Activated CD8-positive, alpha-beta T cell treated with anti-CD3 and anti-CD28 coated beads, Interleukin-2, amount 10 ng/mL, durations not matched to agents 7 days and 5 days (primary cell): ENCODE data around the gene KLHL3. TPM values are rescaled to one million over a fixed set of nuclear protein-coding genes. Genes with fewer than 3 reads are reported as not detected.
"Not testable (repeated sequence)": the region's sequence is repeated elsewhere in the genome, so short reads cannot be mapped to it uniquely, and the experiment has no call there.

ENCODE experiments used
- ATAC-seq: fragments of 150-1000 bp; cut with Tn5 transposase; one replicate; pipeline ENCODE4 v1.10.0; 2021; ENCODE audit warnings: moderate library complexity
- CTCF ChIA-PET: fragments of 350-600 bp; sonication (Branson Sonifier 250); formaldehyde crosslinking; loops from one replicate; lab custom pipeline; 2021; ENCODE audit warnings: antibody characterized with exemption; lab: Charles Lee
- POLR2A ChIA-PET: fragments of 350-600 bp; sonication (Branson Sonifier 250); formaldehyde crosslinking; loops from one replicate; lab custom pipeline; 2021; ENCODE audit warnings: antibody characterized with exemption; lab: Charles Lee
- DNase-seq: peaks from one replicate; pipeline ENCODE4 v3.0.0-alpha.2; 2020
- H3K27ac Mint-ChIP-seq: one replicate; pipeline ENCODE4 v1.8.0; 2021; ENCODE audit warnings: mild to moderate bottlenecking, mixed read lengths
- H3K27me3 Mint-ChIP-seq: one replicate; pipeline ENCODE4 v1.8.0; 2021; ENCODE audit warnings: low read depth, mixed read lengths
- H3K36me3 Mint-ChIP-seq: one replicate; pipeline ENCODE4 v1.8.0; 2021; ENCODE audit warnings: low read depth, mixed read lengths
- H3K4me1 Mint-ChIP-seq: one replicate; pipeline ENCODE4 v1.8.0; 2021; ENCODE audit warnings: low read depth, mixed read lengths
- H3K4me3 Mint-ChIP-seq: one replicate; pipeline ENCODE4 v1.8.0; 2021; ENCODE audit warnings: mild to moderate bottlenecking, mixed read lengths
- H3K9me3 Mint-ChIP-seq: one replicate; pipeline ENCODE4 v1.8.0; 2022; ENCODE audit warnings: mixed read lengths; ENCODE audit not compliant: insufficient read depth
- total RNA-seq, 2 experiments: library from RNA; stranded (reverse); gene quantifications; one replicate each; pipeline ENCODE4 v1.2.3, GENCODE V29; 2021

Gene KLHL3, protein sequence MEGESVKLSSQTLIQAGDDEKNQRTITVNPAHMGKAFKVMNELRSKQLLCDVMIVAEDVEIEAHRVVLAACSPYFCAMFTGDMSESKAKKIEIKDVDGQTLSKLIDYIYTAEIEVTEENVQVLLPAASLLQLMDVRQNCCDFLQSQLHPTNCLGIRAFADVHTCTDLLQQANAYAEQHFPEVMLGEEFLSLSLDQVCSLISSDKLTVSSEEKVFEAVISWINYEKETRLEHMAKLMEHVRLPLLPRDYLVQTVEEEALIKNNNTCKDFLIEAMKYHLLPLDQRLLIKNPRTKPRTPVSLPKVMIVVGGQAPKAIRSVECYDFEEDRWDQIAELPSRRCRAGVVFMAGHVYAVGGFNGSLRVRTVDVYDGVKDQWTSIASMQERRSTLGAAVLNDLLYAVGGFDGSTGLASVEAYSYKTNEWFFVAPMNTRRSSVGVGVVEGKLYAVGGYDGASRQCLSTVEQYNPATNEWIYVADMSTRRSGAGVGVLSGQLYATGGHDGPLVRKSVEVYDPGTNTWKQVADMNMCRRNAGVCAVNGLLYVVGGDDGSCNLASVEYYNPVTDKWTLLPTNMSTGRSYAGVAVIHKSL
- 10 to 100 TPM; 13.7 to 15.2 TPM for total RNA-seq

- Mint-ChIP-seq H3K9me3 (no peaks in the 10 kb centered on the region), H3K27ac (no peak within 1 kb of the TSS), H3K4me1 (peaks cover 26% of the 10 kb centered on the region), H3K27me3 (no peaks in the 10 kb centered on the region), H3K36me3 (peaks cover 21% of the 10 kb centered on the region), H3K4me3 (no peak within 1 kb of the TSS)
- peak; percentile 54 for DNase-seq
- ChIA-PET POLR2A (interaction anchor here (0.5 to 3.3 kb wide), 5 partner anchors 18 to 75 kb away, joined by 3 to 28 read pairs (median 7); partner anchors contain the start of gene HNRNPA0), CTCF (interaction anchor here (0.9 to 15.7 kb wide), 14 partner anchors 9 to 616 kb away, joined by 3 to 569 read pairs (median 6); partner anchors contain the start of gene HNRNPA0)
- peak; percentile 48 for ATAC-seq
Observed at GRCh38 chr5:137735555-137736284, at the start of gene KLHL3. Gene KLHL3 (minus strand): TSS chr5:137736089. CDS start chr5:137735646, 443 bp downstream.

DNA sequence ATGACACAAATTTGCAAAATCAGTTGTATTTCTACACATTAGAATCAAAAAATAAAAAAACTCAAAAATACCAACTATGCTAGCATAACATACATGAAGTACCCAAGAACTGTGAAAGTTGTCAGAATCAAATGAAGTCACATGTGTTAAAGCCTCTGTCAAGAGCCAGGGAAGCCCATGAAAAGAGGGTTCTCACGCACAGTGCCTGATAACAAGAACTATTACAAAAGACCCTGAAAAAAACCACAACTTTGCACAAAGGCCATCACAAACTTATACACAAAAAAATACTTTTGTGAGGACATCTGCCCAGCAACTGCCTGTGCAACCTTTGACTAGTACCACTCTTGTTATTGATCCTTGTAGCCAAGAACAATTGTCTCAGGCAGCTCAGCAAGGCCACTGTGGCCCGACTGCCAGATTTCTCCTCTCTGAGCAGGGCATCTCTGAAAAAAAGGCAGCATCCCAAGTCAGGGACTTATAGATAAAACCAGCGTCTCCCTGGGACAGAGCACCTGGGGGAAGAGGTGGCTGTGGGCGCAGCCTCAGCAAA, 47.2 kb upstream of the KLHL3 start:
- Mint-ChIP-seq H3K36me3 (no peaks in the 10 kb centered on the region), H3K4me3 (no peak overlapping the region), H3K4me1 (no peaks in the 10 kb centered on the region), H3K27me3 (peaks cover 11% of the 10 kb centered on the region), H3K9me3 (no peaks in the 10 kb centered on the region), H3K27ac (no peak overlapping the region)
- POLR2A ChIA-PET, result no interaction called here
- no peak for ATAC-seq
- CTCF ChIA-PET, result no interaction called here
- DNase-seq, result no peak

DNA sequence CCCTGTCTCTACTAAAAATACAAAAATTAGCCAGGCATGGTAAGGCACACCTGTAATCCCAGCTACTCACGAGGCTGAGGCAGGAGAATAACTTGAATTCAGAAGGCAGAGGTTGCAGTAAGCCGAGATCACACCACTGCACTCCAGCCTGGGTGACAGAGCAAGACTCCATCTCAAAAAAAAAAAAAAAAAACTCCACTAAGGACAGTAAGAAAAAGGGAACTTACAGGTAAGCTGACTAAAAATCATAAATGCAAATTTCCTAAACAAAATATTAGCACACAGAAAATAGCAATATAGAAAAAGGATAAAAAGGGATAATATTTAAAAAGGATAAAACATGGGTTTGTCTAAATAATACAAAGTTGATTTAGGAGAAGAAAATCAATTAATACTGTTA, 46.2 kb upstream of the KLHL3 start:
- no peaks in the 10 kb centered on the region for H3K9me3 Mint-ChIP-seq
- ATAC-seq, result no peak
- H3K27ac Mint-ChIP-seq, result no peak overlapping the region
- no peaks in the 10 kb centered on the region for H3K4me1 Mint-ChIP-seq
- DNase-seq, result no peak
- ChIA-PET POLR2A (interaction anchor here (0.7 kb wide), 1 partner anchor 64 kb away, joined by 3 read pairs; no protein-coding TSS in a partner anchor), CTCF (interaction anchor here (4.8 kb wide), 1 partner anchor 287 kb away, joined by 48 read pairs; no protein-coding TSS in a partner anchor)
- no peaks in the 10 kb centered on the region for H3K36me3 Mint-ChIP-seq
- H3K4me3 Mint-ChIP-seq, result no peak overlapping the region
- H3K27me3 Mint-ChIP-seq, result peaks cover 9% of the 10 kb centered on the region

GRCh38 chr5:137778772-137779564, 43.1 kb upstream of the KLHL3 start:
- H3K27me3 Mint-ChIP-seq, result no peaks in the 10 kb centered on the region
- no peaks in the 10 kb centered on the region for H3K4me1 Mint-ChIP-seq
- H3K9me3 Mint-ChIP-seq, result no peaks in the 10 kb centered on the region
- H3K36me3 Mint-ChIP-seq, result no peaks in the 10 kb centered on the region
- ChIA-PET CTCF (interaction anchor here (0.6 to 4.8 kb wide), 52 partner anchors 9 to 575 kb away, joined by 3 to 48 read pairs (median 5); partner anchors contain the start of genes HNRNPA0 and PKD2L2), POLR2A (no interaction called here)
- no peak for ATAC-seq
- H3K27ac Mint-ChIP-seq, result no peak overlapping the region
- no peak for DNase-seq
- H3K4me3 Mint-ChIP-seq, result no peak overlapping the region

- H3K4me1 Mint-ChIP-seq, POLR2A ChIA-PET, H3K4me3 Mint-ChIP-seq, CTCF ChIA-PET, ATAC-seq, H3K27me3 Mint-ChIP-seq, H3K36me3 Mint-ChIP-seq, DNase-seq, H3K27ac Mint-ChIP-seq: not testable (repeated sequence)
- H3K9me3 Mint-ChIP-seq, result peaks cover 23% of the 10 kb centered on the region
Observed at GRCh38 chr5:137767937-137768336, 32.0 kb upstream of the KLHL3 start.

DNA sequence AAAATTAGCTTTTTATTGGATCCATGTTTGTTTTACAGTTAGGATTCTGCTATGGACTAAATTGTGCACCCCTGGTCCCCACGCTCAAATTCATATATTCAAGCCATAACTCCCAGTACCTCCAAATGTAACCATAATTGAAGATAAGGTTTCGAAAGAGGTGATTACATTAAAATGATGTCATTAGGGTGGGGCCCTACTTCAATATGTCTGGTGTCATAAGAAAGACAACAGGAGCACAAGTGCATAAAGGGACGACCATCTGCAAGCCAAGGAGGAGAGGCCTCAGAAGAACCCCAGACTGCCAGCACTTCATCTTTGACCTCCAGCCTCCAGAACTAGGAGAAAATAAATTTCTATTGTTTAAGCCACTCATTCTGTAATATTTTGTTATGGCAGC, 25.7 kb upstream of the KLHL3 start:
- Mint-ChIP-seq H3K9me3 (peaks cover 6% of the 10 kb centered on the region), H3K27ac (no peak overlapping the region), H3K27me3 (peaks cover 2% of the 10 kb centered on the region), H3K4me1 (no peaks in the 10 kb centered on the region), H3K4me3 (no peak overlapping the region), H3K36me3 (no peaks in the 10 kb centered on the region)
- ATAC-seq, result no peak
- ChIA-PET CTCF (interaction anchor here (1.9 kb wide), 1 partner anchor 17 kb away, joined by 6 read pairs; no protein-coding TSS in a partner anchor), POLR2A (no interaction called here)
- no peak for DNase-seq

DNA sequence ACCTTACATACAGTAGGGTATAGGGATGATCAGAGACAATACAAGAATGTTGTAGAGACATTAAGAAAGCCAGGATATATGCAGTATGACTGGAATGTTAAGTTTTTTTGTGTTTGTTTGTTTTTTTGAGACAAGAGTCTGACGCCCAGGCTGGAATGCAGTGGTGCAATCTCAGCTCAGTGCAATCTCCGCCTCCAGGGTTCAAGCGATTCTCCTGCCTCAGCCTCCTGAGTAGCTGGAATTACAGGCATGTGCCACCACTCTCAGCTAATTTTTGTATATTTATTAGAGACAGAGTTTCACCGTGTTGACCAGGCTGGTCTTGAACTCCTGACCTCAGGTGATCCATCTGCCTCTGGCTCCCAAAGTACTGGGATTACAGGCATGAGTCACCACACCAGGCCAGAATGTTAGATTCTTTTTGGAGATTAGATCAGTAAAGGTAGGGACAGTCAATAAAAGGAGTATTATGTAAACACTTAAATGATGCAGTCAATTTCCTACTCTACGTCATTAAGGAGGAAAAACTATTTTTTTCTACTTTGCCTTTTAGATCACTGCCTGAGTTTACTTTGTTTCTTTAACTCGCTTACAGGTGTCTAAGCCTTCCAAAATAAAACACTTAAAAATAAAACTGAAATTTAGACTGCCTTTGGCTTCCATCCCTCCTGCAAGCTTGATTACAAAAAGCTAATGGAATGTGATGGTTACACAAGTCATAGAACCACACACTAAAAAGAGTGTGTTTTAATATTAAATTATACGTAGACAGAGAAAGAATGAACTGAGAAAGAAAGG, 25.0 kb upstream of the KLHL3 start:
- peaks cover 8% of the 10 kb centered on the region for H3K9me3 Mint-ChIP-seq
- H3K27ac Mint-ChIP-seq, result no peak overlapping the region
- ChIA-PET CTCF (interaction anchor here (0.6 to 2.0 kb wide), 3 partner anchors 18 to 378 kb away, joined by 3 to 6 read pairs (median 5); partner anchors contain the start of gene NME5), POLR2A (no interaction called here)
- no peaks in the 10 kb centered on the region for H3K36me3 Mint-ChIP-seq
- no peak for DNase-seq
- H3K4me3 Mint-ChIP-seq, result no peak overlapping the region
- H3K27me3 Mint-ChIP-seq, result peaks cover 5% of the 10 kb centered on the region
- ATAC-seq, result no peak
- H3K4me1 Mint-ChIP-seq, result no peaks in the 10 kb centered on the region

DNA sequence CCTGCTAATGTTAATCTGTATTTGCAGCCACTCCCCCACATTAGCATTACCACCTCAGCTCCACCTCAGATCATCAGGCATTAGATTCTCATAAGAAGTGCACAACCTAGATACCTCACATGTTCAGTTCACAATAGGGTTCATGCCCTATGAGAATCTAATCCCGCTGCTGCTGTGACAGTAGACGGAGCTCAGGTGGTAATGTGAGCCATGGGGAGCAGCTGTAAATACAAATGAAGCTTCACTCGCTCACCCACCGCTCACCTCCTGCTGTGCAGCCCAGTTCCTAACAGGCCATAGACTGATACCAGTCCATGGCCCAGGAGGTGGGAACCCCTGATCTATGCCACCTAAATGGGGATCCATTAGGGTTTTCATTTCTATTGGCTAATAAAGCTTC, 24.4 kb upstream of the KLHL3 start:
- Mint-ChIP-seq H3K9me3 (peaks cover 8% of the 10 kb centered on the region), H3K4me3 (no peak overlapping the region), H3K36me3 (no peaks in the 10 kb centered on the region), H3K4me1 (peaks cover 1% of the 10 kb centered on the region), H3K27me3 (peaks cover 3% of the 10 kb centered on the region), H3K27ac (no peak overlapping the region)
- ATAC-seq, result no peak
- no peak for DNase-seq
- ChIA-PET POLR2A (no interaction called here), CTCF (interaction anchor here (0.6 to 2.0 kb wide), 7 partner anchors 19 to 593 kb away, joined by 3 to 6 read pairs (median 4); partner anchors contain the start of gene NME5)

- POLR2A ChIA-PET, result no interaction called here
- Mint-ChIP-seq H3K27me3 (peaks cover 3% of the 10 kb centered on the region), H3K4me1 (peaks cover 7% of the 10 kb centered on the region), H3K36me3 (peaks cover 1% of the 10 kb centered on the region), H3K9me3 (peaks cover 8% of the 10 kb centered on the region), H3K4me3 (no peak overlapping the region), H3K27ac (no peak overlapping the region)
- ATAC-seq (no peak), DNase-seq (no peak)
- CTCF ChIA-PET, result interaction anchor here (1.7 kb wide), 1 partner anchor 311 kb away, joined by 4 read pairs; no protein-coding TSS in a partner anchor
Observed at GRCh38 chr5:137758715-137759306, 22.9 kb upstream of the KLHL3 start.

DNA sequence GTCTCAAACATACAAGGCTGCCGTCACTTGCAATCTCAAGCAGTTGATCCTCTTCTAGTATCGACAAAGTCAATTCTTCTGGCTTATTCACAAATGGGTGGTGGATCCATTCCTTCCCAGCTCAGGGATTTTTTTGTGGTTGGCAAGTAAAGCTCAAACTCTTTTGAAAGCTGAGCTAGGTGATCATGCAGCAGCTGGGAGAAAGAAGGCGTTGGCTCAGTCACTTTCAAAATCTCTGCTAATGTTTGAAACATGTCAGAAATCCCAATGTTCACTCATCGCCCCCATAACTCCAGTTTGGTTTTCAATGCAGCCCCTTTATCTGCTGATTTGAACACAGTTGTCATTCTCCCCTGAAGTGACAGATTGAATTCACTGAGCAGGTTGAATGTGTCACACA, 22.2 kb upstream of the KLHL3 start:
- H3K27me3 Mint-ChIP-seq, result peaks cover 3% of the 10 kb centered on the region
- no peak overlapping the region for H3K4me3 Mint-ChIP-seq
- H3K4me1 Mint-ChIP-seq, result peaks cover 7% of the 10 kb centered on the region
- POLR2A ChIA-PET, result no interaction called here
- ATAC-seq (no peak), DNase-seq (no peak)
- H3K9me3 Mint-ChIP-seq, result peaks cover 8% of the 10 kb centered on the region
- peaks cover 8% of the 10 kb centered on the region for H3K36me3 Mint-ChIP-seq
- H3K27ac Mint-ChIP-seq, result no peak overlapping the region
- CTCF ChIA-PET, result interaction anchor here (1.4 kb wide), 1 partner anchor 98 kb away, joined by 4 read pairs; no protein-coding TSS in a partner anchor
